T-helper 1 cell treated with Interleukin-12 subunit alpha and Interleukin-12 subunit beta and Interleukin-4 antibody, amounts not matched to agents 30 μg/mL and 1 μg/mL, for 36 hours (primary cell): Measurements from ENCODE around the gene ARL2BP.

ENCODE experiments used
- H3K27ac Mint-ChIP-seq: one replicate; pipeline ENCODE4 v1.8.0; 2021; ENCODE audit warnings: mild to moderate bottlenecking, mixed read lengths
- H3K27me3 Mint-ChIP-seq: one replicate; pipeline ENCODE4 v1.8.0; 2021; ENCODE audit warnings: low read depth, mixed read lengths
- H3K36me3 Mint-ChIP-seq: one replicate; pipeline ENCODE4 v1.8.0; 2021; ENCODE audit warnings: low read depth, mixed read lengths
- H3K4me1 Mint-ChIP-seq: one replicate; pipeline ENCODE4 v1.8.0; 2021; ENCODE audit warnings: low read depth, mixed read lengths
- H3K4me3 Mint-ChIP-seq: one replicate; pipeline ENCODE4 v1.8.0; 2021; ENCODE audit warnings: mild to moderate bottlenecking, moderate library complexity, mixed read lengths
- H3K9me3 Mint-ChIP-seq: one replicate; pipeline ENCODE4 v1.8.0; 2021; ENCODE audit warnings: mixed read lengths

The ARL2BP gene

DNA sequence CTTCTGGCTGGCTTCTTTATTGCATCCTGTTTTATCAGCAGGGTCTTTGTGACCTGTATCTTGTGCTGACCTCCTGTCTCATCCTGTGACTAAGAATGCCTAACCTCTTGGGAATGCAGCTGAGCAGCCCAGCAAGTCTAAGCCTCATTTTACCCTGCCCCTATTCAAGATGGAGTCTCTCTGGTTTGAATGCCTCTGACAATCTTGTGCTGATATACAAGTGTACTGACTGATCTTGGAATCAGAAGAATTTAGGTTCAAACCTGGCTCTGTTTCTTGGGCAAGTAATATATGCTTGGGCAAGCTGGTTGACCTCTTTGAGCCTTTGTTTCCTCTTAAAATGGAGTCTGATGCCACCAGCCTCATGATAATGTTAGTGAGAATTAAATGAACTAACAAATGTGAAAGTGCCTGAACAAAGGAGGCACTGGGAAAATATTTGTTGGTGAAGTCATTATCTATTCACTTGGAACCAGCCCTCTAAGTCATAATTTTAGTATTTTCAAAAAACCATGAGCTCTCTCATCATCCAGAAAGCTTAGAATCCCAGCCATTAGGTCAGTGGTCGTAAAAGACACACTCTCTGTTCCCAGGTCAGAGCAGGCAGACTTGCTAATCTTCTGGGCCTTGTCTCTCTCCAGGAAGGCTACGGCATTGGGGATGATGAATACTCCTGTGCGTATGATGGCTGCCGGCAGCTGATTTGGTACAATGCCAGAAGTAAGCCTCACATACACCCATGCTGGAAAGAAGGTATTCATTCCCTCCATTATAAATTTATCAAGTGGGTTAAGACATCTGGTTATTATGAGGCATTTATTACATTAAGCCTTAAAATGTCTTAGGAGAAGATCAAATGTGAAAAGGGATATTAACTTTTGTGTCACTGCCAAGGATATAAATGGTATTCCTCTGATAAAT is 18.1 kb upstream of the ARL2BP start:
- Mint-ChIP-seq H3K4me3 (no peak overlapping the region), H3K36me3 (peaks cover 40% of the 10 kb centered on the region), H3K9me3 (no peaks in the 10 kb centered on the region), H3K27ac (no peak overlapping the region), H3K4me1 (no peaks in the 10 kb centered on the region), H3K27me3 (no peaks in the 10 kb centered on the region)

- Mint-ChIP-seq H3K4me3 (no peak overlapping the region), H3K9me3 (no peaks in the 10 kb centered on the region), H3K27me3 (no peaks in the 10 kb centered on the region), H3K27ac (no peak overlapping the region), H3K4me1 (no peaks in the 10 kb centered on the region), H3K36me3 (peaks cover 39% of the 10 kb centered on the region)
Measured at GRCh38 chr16:57229079-57229478, 16.0 kb upstream of the ARL2BP start.

- Mint-ChIP-seq H3K4me3 (no peak overlapping the region), H3K27ac (no peak overlapping the region), H3K4me1 (peaks cover 5% of the 10 kb centered on the region), H3K27me3 (no peaks in the 10 kb centered on the region), H3K9me3 (no peaks in the 10 kb centered on the region), H3K36me3 (peaks cover 53% of the 10 kb centered on the region)
Measured at GRCh38 chr16:57231821-57232350, 13.2 kb upstream of the ARL2BP start.

- Mint-ChIP-seq H3K27me3 (no peaks in the 10 kb centered on the region), H3K4me1 (peaks cover 9% of the 10 kb centered on the region), H3K4me3 (no peak overlapping the region), H3K27ac (no peak overlapping the region), H3K9me3 (no peaks in the 10 kb centered on the region), H3K36me3 (peaks cover 46% of the 10 kb centered on the region)
Measured at GRCh38 chr16:57233944-57234706, 10.9 kb upstream of the ARL2BP start.

GRCh38 chr16:57234707-57235092 is 10.4 kb upstream of the ARL2BP start:
- Mint-ChIP-seq H3K27ac (no peak overlapping the region), H3K27me3 (no peaks in the 10 kb centered on the region), H3K9me3 (no peaks in the 10 kb centered on the region), H3K36me3 (peaks cover 50% of the 10 kb centered on the region), H3K4me3 (no peak overlapping the region), H3K4me1 (peaks cover 13% of the 10 kb centered on the region)

DNA sequence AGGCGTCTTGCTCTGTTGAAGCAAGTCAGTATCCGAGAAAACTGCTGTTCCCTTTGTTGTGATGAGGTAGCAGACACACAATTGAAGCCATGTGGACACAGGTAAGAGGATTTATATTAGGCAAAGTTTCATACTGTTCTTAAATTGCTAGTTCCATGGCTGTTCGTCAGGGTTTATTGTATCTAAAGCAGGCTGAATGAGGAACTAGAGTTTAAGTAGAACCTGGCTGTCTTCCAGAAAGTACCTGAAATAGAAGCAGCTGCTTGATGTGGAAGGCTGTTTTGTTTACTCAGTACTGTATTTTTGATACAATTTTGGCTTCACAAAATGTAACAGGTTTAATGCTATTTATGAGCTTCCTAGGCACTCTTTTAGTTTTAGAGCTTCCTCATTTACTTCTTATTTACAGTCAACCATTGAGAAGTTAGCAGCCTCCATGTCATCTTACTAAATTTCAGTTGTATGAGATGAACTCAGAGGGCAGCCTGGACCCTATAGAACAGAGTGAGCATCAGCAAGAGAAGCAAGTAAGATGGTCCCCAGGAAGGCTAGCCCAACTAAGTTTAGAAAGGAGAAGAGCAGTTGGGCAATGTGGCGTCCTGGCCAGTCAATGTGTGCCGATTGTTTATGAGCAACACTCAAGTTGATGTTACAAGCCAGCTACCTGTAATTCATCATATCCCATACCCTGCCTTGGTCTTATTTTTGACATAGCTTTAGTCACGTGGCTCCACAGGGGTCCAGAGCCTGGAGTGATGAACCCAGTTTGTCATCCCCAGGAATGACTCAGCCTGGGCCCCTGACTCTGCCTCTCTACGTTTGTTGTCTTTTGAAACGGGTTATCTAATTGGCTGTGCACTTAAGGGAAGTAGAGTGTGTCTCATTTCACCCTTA is 9.7 kb upstream of the ARL2BP start:
- peaks cover 13% of the 10 kb centered on the region for H3K4me1 Mint-ChIP-seq
- no peaks in the 10 kb centered on the region for H3K9me3 Mint-ChIP-seq
- no peaks in the 10 kb centered on the region for H3K27me3 Mint-ChIP-seq
- no peak overlapping the region for H3K4me3 Mint-ChIP-seq
- no peak overlapping the region for H3K27ac Mint-ChIP-seq
- peaks cover 45% of the 10 kb centered on the region for H3K36me3 Mint-ChIP-seq

DNA sequence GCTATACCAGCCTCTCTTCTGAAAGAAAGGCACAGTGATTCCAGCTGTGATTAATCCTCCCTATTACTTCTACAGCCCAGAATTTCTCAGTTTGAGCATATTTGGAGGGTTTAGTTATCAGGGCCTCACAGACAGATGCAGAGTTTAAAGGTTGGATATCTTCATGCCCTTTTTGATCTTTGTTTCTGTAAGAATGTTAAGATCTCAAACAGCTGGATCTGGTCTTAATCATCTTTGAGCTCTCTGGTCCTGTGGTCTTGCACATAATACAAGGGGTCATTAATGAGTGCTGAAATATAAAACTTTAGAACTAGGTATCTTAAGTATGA is 9.1 kb upstream of the ARL2BP start:
- H3K4me3 Mint-ChIP-seq, result no peak overlapping the region
- peaks cover 49% of the 10 kb centered on the region for H3K36me3 Mint-ChIP-seq
- no peaks in the 10 kb centered on the region for H3K9me3 Mint-ChIP-seq
- no peaks in the 10 kb centered on the region for H3K27me3 Mint-ChIP-seq
- H3K4me1 Mint-ChIP-seq, result peaks cover 13% of the 10 kb centered on the region
- peak overlapping the region; percentile 3 for H3K27ac Mint-ChIP-seq

DNA sequence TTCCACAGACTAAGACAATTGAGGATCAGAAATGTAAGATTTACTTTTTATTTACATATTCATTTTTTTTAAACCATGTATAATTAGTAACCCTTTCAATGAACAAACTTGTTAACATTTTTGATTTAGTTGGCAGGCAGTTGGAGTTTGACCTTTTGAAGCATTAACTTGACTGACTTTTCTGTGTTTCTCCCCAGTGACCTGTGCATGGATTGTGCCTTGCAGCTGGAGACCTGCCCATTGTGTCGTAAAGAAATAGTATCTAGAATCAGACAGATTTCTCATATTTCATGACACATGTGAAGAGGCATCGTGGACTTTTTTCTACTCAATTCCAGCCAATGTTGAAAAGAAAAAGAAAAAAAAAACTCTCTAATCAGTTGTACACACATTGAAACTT is 6.4 kb upstream of the ARL2BP start:
- Mint-ChIP-seq H3K4me1 (peaks cover 13% of the 10 kb centered on the region), H3K4me3 (no peak overlapping the region), H3K36me3 (peaks cover 42% of the 10 kb centered on the region), H3K27ac (no peak overlapping the region), H3K27me3 (no peaks in the 10 kb centered on the region), H3K9me3 (no peaks in the 10 kb centered on the region)

DNA sequence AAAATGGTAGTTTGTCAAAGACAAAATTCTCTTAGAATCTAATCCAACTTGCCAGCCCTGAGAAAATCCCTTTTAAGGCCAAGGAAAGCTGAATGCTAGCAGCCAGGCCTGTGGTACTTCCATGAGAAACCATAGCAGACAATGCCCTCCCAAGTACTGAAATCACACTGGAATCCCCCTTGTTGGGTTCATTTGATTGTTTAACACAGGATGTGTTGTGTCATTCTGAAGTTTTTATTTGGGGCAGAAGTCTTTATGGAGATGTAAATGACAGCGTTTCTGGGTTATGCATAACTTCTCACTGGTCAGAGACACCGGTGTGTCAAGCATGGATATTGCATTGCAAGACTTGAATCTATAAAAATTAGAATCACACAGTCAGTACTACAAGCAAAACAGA is 6.0 kb upstream of the ARL2BP start:
- H3K4me1 Mint-ChIP-seq, result peaks cover 15% of the 10 kb centered on the region
- H3K27me3 Mint-ChIP-seq, result no peaks in the 10 kb centered on the region
- H3K4me3 Mint-ChIP-seq, result no peak overlapping the region
- H3K9me3 Mint-ChIP-seq, result no peaks in the 10 kb centered on the region
- peaks cover 38% of the 10 kb centered on the region for H3K36me3 Mint-ChIP-seq
- H3K27ac Mint-ChIP-seq, result no peak overlapping the region

DNA sequence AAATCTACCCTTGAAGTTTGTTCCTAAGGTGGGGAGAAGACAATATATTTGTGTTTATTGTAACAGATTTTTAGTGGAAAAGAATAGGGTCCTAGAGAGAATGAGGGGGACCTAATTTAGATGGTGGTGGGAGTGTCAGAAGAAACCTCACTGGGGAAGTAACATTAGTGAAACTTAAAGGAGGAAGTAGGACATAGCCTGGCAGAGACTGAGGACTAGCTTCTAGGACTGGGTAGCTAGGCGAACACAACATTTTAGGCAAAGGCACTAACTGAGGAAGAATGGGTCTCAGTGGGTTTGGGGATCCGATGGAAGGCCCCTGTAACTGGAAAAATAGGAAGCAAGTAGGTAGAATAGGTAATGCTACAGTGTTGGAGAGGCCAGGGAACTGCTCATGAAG is 4.2 kb upstream of the ARL2BP start:
- H3K4me1 Mint-ChIP-seq, result peaks cover 25% of the 10 kb centered on the region
- H3K27ac Mint-ChIP-seq, result peak overlapping the region; percentile 31

DNA sequence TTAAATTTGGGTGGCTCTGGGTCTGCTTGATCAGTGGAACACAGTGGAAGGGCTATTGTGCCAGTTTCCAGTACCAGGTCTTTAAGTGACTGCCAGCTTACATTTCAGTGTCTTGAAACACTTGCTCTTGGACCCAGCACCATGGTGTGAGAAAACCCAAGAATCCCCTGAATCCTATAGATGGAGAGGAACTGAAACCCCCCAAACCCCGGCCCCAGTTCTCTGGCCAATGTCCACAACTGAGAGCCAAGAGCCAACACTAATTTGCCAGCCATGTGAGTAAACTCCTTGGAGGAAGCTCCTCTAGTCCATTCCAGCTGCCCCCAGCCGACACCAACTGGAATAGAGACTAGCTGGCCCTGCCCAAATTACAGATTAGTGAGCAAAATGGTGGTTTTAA is 2.4 kb upstream of the ARL2BP start:
- Mint-ChIP-seq H3K27ac (no peak overlapping the region), H3K4me1 (peaks cover 22% of the 10 kb centered on the region), H3K27me3 (no peaks in the 10 kb centered on the region), H3K36me3 (peaks cover 25% of the 10 kb centered on the region), H3K4me3 (no peak overlapping the region), H3K9me3 (no peaks in the 10 kb centered on the region)

More for the DNA sequence above, 4.2 kb upstream of the ARL2BP start:
- no peaks in the 10 kb centered on the region for H3K27me3 Mint-ChIP-seq
- H3K9me3 Mint-ChIP-seq, result no peaks in the 10 kb centered on the region
- no peak overlapping the region for H3K4me3 Mint-ChIP-seq
- H3K36me3 Mint-ChIP-seq, result peaks cover 26% of the 10 kb centered on the region

DNA sequence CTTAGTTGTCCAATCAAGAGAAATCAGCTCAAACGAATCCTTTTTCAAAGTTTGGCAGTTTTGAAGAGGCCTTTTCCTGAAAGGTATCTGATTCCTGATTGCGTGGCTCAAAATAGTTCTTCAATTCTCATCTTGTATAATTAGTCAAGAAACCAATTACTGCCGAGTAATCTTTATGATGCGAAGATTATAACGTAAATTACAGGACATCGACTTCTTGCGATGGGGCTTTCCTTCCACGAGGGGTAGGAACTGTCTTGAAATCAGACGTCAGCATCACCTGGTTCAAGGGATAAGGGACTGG is 644 bp upstream of the ARL2BP start:
- Mint-ChIP-seq H3K4me1 (peaks cover 15% of the 10 kb centered on the region), H3K4me3 (peak overlapping the region; percentile 91), H3K9me3 (no peaks in the 10 kb centered on the region), H3K27ac (peak overlapping the region; percentile 95), H3K36me3 (peaks cover 22% of the 10 kb centered on the region), H3K27me3 (no peaks in the 10 kb centered on the region)

GRCh38 chr16:57245472-57246113 is 534 bp downstream of the ARL2BP start:
- Mint-ChIP-seq H3K9me3 (no peaks in the 10 kb centered on the region), H3K27me3 (no peaks in the 10 kb centered on the region), H3K36me3 (peaks cover 26% of the 10 kb centered on the region), H3K4me3 (peak overlapping the region; percentile 90), H3K4me1 (peaks cover 15% of the 10 kb centered on the region), H3K27ac (peak overlapping the region; percentile 82)

- no peaks in the 10 kb centered on the region for H3K4me1 Mint-ChIP-seq
- H3K27ac Mint-ChIP-seq, result no peak overlapping the region
- H3K36me3 Mint-ChIP-seq, result peaks cover 31% of the 10 kb centered on the region
- no peaks in the 10 kb centered on the region for H3K9me3 Mint-ChIP-seq
- H3K27me3 Mint-ChIP-seq, result no peaks in the 10 kb centered on the region
- no peak overlapping the region for H3K4me3 Mint-ChIP-seq
Measured at GRCh38 chr16:57251352-57251751, 6.3 kb downstream of the ARL2BP start.
